HL-60 (cell line): Measurements from ENCODE around the gene NKPD1.

Experiments
- CTCF ChIP-seq: IDR thresholded peaks from one replicate; pipeline ENCODE4 v1.5.1; 2011; ENCODE audit warnings: low read length, control low read depth, inconsistent platforms; ENCODE audit not compliant: insufficient read depth
- POLR2AphosphoS5 ChIP-seq: IDR thresholded peaks from 2 replicates; pipeline ENCODE4 v1.6.1; 2012; ENCODE audit warnings: low read depth
- REST ChIP-seq: IDR thresholded peaks from 2 replicates; pipeline ENCODE4 v1.6.1; 2012; ENCODE audit warnings: low read depth; ENCODE audit not compliant: insufficient replicate concordance

GRCh38 chr19:45179892-45180370 lies 19.1 kb upstream of the NKPD1 start:
- TF ChIP-seq CTCF (no peak), POLR2AphosphoS5 (no peak), REST (no peak)
